ENCODE results near the gene STK25.

DNA sequence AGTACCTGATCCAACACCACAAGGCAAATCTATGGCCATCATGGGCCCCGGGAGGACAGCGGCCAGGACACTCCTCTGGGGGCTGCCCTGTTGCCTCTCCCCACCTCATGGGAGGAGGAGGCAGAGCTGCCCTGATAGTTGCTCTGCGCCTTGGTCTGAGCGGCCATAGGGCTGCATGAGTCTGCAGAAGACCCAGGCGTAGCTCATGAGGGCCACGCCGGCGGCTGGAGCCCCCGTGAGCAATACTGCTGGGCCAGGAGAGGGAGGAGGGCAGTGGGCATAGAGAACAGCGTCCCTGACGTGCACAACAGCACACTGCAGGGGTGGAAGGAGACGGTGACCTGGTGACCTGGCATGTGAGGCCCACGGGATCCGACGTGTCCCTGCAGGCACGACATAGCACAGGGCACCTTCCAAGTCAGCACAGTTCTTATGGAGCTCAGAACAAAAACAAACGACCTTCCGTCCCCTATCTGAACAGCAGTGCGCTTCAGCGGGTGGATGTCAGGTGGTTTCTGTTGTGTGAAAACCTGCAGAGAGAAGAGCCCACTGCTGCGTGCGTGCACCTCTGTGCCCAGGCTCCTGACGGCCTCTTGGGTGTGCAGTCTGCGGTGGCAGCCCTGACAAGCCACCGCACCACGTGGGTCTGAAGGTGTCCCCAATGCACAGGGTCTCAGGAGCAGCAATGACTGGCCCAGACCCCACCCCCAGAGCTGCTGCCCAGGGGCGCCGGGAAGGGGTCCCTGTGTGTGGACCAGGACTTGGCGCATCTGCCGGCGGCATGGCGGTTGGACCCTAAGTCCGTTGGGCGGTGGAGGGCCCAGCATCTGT, 13.0 kb downstream of the STK25 start:
- no peak for TF ChIP-seq SMC3 (conservative IDR thresholded peaks at IDR 0.05; ENCODE audit: poor library complexity)
- no peak for TF ChIP-seq POLR2AphosphoS5 (IDR thresholded peaks at IDR 0.05)
- TF ChIP-seq, protein P1, sequence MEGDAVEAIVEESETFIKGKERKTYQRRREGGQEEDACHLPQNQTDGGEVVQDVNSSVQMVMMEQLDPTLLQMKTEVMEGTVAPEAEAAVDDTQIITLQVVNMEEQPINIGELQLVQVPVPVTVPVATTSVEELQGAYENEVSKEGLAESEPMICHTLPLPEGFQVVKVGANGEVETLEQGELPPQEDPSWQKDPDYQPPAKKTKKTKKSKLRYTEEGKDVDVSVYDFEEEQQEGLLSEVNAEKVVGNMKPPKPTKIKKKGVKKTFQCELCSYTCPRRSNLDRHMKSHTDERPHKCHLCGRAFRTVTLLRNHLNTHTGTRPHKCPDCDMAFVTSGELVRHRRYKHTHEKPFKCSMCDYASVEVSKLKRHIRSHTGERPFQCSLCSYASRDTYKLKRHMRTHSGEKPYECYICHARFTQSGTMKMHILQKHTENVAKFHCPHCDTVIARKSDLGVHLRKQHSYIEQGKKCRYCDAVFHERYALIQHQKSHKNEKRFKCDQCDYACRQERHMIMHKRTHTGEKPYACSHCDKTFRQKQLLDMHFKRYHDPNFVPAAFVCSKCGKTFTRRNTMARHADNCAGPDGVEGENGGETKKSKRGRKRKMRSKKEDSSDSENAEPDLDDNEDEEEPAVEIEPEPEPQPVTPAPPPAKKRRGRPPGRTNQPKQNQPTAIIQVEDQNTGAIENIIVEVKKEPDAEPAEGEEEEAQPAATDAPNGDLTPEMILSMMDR (IDR thresholded peaks at IDR 0.05; ENCODE audit: poor library complexity, severe bottlenecking): no peak
- TF ChIP-seq MXI1 (conservative IDR thresholded peaks at IDR 0.05; ENCODE audit: poor library complexity, severe bottlenecking): no peak
- no peak for TF ChIP-seq EZH2 (IDR thresholded peaks at IDR 0.05; ENCODE audit: borderline replicate concordance, insufficient read depth, low read length, poor library complexity, severe bottlenecking)
